Natural killer cell treated with Interleukin-12 subunit alpha and Interleukin-12 subunit beta and Interleukin-15 and Interleukin-18, amount 100 ng/mL, for 72 hours (primary cell): ENCODE data around the gene CYB5R3. TPM values are rescaled to one million over a fixed set of nuclear protein-coding genes. Genes with fewer than 3 reads are reported as not detected.

Experiments used
- ATAC-seq, 2 donors: fragments of 150-1000 bp; cut with Tn5 transposase in 1 of 2; sonication (Bioruptor Pico), chemical (Tn5 transposase) in 1 of 2; 2 replicates each; pipeline ENCODE4 v1.10.0; 2021
- DNase-seq: peaks from one replicate; pipeline ENCODE4 v3.0.0; 2022; ENCODE audit warnings: low spot score
- H3K27ac Mint-ChIP-seq, 2 donors: 1 replicate in 1 of 2; 2 replicates in 1 of 2; pipeline ENCODE4 v1.8.0; 2022; ENCODE audit warnings: mixed read lengths in 2 of 2, mild to moderate bottlenecking in 1 of 2, moderate library complexity in 1 of 2
- H3K27me3 Mint-ChIP-seq, 2 donors: 1 replicate in 1 of 2; 2 replicates in 1 of 2; pipeline ENCODE4 v1.8.0; 2022; ENCODE audit warnings: mixed read lengths in 2 of 2
- H3K36me3 Mint-ChIP-seq: one replicate; pipeline ENCODE4 v1.8.0; 2022; ENCODE audit warnings: mixed read lengths
- H3K4me1 Mint-ChIP-seq, 2 donors: 1 replicate in 1 of 2; 2 replicates in 1 of 2; pipeline ENCODE4 v1.8.0; 2022; ENCODE audit warnings: low read depth in 2 of 2, mixed read lengths in 2 of 2, mild to moderate bottlenecking in 1 of 2
- H3K4me3 Mint-ChIP-seq: one replicate; pipeline ENCODE4 v1.8.0; 2022; ENCODE audit warnings: mixed read lengths
- H3K9me3 Mint-ChIP-seq: 2 replicates; pipeline ENCODE4 v1.8.0; 2022; ENCODE audit warnings: mixed read lengths
- total RNA-seq, 2 donors: library from RNA; stranded (reverse); gene quantifications; one replicate each; pipeline ENCODE4 v1.2.3, GENCODE V29; 2022

Gene CYB5R3
- total RNA-seq, 2 donors from 2014 or later: 79.6 to 96.7 TPM

DNA sequence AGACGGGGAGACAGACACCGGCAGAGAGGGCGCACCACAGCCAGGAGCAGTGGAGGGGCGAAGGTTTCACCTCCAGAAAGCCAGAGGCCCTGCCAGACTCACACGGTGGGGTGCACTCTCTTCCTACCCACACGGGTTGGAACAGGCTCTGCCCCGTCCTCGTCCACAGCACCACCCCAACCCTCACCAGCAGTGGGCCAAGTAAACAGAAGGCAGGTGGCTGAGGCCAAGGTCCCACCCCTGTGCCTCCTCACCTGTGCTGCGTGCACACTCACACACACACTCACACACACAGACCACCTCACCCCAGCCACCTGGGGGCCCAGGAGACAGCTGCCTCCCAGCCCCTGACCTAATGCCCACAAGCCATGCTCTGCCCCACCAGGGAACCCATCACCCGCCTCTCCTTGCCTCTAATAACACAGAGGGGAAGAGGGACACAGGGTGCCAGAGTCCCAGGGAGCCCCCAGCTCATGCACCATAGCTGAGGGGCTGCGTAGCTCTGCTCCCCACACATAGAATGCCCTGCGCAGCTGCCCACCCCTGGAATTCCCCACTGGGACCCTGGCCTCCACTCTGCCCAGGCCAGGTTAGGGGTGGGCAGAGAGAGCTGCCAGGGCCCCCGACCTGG is 3.1 kb downstream of the CYB5R3 start:
- DNase-seq: no peak
- ATAC-seq: no peak
- no peaks in the 10 kb centered on the region for H3K27me3 Mint-ChIP-seq
- H3K36me3 Mint-ChIP-seq: no peaks in the 10 kb centered on the region
- peaks cover 19 to 28% of the 10 kb centered on the region in 2 donors for H3K4me1 Mint-ChIP-seq
- H3K27ac Mint-ChIP-seq: peak overlapping the region in 1 of 2 donors; percentile 59
- no peak overlapping the region for H3K4me3 Mint-ChIP-seq
- H3K9me3 Mint-ChIP-seq: no peaks in the 10 kb centered on the region

DNA sequence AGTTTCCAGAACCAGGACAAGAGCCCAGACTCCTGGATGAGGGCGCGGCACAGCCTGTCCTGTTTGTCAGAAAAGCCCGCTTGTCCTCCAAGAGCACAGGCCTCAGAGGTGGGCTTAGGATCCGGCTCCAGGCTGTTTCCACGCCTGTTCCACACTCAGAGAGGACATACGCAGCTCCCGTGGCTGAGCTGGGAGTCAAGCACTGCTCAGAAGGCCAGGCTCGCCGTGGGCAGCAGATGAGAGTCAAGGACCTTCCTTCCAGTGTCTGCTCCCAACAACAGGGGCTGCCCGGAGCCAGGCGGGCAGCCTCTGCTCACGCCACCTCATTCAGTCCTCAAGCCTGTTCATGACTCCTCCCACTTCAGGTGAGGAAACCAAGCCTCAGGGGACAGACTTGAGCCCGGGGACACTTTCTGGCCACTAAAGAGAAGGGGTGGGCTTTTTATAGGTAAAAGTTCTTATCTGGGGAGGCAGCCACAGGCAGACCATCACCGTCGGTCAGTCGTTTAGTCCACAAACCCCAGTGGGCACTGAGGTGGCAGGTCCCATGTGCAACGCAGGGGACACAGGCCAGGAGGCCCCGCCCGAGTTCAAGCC is 3.8 kb downstream of the CYB5R3 start:
- peaks cover 19 to 25% of the 10 kb centered on the region in 2 donors for H3K4me1 Mint-ChIP-seq
- no peaks in the 10 kb centered on the region for H3K27me3 Mint-ChIP-seq
- H3K9me3 Mint-ChIP-seq: no peaks in the 10 kb centered on the region
- DNase-seq (no peak), ATAC-seq (no peak)
- H3K27ac Mint-ChIP-seq: peak overlapping the region in 1 of 2 donors; percentile 59
- H3K36me3 Mint-ChIP-seq: no peaks in the 10 kb centered on the region
- no peak overlapping the region for H3K4me3 Mint-ChIP-seq

DNA sequence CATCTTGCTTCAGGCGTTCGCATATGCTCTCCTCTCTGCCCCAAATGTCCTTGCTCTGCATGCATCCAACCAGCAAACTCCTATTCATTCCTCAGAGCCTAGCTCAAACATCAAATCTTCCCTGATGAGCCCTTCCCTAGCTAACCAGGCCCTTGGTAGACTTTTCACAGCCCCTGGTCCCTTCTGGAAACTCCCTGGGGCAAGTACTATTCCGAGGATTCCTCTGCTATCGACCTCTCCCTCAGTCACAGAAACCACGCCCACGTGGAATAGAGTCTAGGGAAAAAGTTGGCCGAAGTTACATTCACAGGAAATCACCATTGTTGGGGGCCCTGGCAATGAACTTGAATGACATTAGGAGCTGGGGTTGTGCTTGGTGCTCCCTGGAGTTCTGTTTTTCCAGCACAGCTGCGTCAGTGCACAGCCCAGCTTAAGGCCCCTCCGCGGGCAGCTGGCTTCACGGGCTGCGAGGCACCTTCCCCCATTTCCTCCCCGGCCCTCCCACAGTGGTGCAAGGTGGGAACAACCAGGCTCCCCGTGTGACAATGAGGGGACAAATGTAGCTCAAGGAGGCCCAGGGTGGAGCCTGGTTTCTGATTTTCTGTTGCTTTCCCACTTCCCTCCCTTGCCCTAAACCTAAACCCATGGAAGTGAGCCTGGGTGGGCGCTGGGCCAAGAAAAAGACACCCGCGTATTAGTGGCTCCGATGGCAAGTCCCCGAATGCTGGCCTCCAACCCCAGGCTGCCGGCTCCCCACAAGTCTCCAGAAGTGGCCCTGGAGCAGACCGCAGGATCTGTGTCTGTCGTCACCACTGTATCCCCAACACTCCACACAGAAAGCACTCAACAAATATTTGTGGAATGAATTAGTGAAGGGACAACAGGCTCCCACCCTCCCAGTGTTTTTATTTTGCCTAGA is 4.5 kb downstream of the CYB5R3 start:
- peak overlapping the region in 1 of 2 donors; percentile 59 for H3K27ac Mint-ChIP-seq
- no peak overlapping the region for H3K4me3 Mint-ChIP-seq

DNA sequence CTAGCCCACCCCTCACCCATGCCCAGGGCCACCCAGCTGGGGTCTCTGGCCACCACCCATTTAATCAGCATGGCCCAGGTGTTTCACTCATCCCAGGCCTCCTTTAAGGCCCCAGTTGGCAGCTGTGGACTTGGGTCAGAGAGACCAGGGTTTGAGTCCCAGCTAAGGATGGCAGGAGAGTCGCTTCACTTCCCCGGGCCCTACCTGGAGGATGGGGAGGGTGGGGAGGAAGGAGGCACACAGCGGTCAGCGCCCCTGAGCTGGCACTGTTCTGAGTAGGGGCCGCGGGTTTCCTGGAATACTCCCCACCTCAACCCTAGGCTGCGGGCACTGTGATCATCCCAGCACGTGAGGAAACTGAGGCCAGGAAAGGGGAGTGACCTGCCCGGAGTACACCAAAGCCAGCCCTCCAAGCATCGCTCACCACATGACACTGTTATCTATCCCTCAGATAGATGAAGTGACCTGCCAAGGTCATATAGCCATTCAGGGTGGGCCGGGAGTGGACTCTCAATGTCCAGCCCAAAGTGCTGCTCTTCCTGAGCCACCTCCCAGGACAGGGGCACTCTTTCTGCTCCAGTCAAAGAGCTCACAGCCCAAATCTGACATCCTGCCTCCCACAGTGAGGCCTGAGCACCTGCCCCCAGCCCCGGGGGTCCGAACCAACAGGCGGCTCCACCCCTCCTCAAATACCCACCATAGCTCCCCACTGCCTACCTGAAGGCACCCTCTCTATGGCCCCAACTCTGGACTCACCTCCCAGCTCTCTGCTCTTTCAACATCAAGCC is 5.4 kb downstream of the CYB5R3 start:
- no peak for DNase-seq
- H3K36me3 Mint-ChIP-seq: no peaks in the 10 kb centered on the region
- no peaks in the 10 kb centered on the region for H3K9me3 Mint-ChIP-seq
- no peak overlapping the region for H3K4me3 Mint-ChIP-seq
- ATAC-seq: no peak
- peaks cover 18 to 25% of the 10 kb centered on the region in 2 donors for H3K4me1 Mint-ChIP-seq
- H3K27ac Mint-ChIP-seq: peak overlapping the region in 1 of 2 donors; percentile 59
- no peaks in the 10 kb centered on the region for H3K27me3 Mint-ChIP-seq

More for the DNA sequence above, 4.5 kb downstream of the CYB5R3 start:
- peaks cover 19 to 25% of the 10 kb centered on the region in 2 donors for H3K4me1 Mint-ChIP-seq
- no peaks in the 10 kb centered on the region for H3K9me3 Mint-ChIP-seq
- H3K36me3 Mint-ChIP-seq: no peaks in the 10 kb centered on the region
- H3K27me3 Mint-ChIP-seq: no peaks in the 10 kb centered on the region
- DNase-seq (no peak), ATAC-seq (no peak)

DNA sequence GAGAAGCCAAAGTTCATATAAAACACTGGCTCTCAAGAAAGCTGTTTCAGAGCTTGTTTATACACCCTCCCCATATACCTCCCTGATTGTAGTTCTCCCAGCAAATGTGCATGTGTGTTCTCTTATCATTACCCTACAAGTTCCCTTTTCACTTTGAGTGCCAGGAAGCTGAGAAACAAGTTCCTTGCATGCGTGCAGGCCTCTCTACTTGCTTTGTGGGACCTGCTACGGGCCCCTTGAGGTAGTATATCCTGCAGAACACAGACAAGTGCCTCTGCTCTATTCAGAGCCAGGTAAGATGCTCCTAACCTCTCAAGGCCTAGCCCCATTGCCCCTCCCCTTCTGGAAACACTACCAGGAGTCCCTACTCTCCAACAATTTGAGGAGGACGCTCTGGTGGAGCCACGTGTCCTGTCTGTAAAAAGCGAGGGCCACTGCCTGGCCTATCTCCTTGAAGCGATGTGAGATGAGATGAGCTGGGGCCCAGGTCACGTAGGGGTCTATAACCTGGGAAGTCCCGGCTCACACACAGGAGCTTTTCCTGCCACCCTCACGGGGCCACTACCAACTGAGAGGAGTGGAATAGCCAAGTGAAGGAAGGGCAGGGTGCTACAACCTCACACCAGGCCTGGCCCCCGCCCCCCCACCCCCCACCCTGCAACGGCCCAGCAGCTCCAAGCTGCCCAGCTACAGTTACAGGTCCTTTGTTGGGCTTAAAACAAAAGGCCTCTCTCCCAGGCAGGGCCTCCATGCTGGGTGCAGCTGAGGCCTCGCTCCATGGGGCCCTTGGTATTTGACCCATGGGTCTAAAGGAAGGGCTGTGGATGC is 6.2 kb downstream of the CYB5R3 start:
- Mint-ChIP-seq H3K9me3 (no peaks in the 10 kb centered on the region), H3K27me3 (no peaks in the 10 kb centered on the region), H3K27ac (no peak overlapping the region), H3K4me3 (no peak overlapping the region), H3K4me1 (peaks cover 14 to 20% of the 10 kb centered on the region in 2 donors), H3K36me3 (no peaks in the 10 kb centered on the region)
- no peak for ATAC-seq
- no peak for DNase-seq

DNA sequence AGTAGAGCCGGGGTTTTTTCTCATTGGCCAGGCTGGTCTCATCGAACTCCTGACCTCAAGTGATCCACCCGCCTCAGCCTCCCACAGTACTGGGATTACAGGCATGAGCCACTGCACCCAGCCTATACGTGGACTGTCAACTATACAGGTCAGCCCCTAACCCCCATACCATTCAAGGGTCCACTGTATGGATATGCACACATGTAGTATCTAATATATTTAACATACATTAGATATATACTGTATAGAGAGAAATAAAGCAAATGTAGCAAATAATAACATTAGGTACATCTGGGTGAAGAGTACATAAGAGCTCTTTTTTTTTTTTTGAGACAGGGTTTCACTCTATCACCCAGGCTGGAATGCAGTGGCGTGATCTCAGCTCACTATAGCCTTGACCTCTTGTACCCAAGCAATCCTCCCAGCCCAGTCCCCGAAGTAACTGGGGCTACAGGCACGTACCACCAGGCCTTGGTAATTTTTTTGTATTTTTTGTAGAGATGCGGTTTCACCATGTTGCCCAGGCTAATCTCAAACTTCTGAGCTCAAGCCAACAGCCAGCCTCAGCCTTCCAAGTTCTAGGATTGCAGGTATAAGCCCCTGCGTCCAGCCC is 7.3 kb downstream of the CYB5R3 start:
- ATAC-seq (no peak), DNase-seq (no peak)
- no peaks in the 10 kb centered on the region for H3K36me3 Mint-ChIP-seq
- no peak overlapping the region for H3K27ac Mint-ChIP-seq
- H3K4me3 Mint-ChIP-seq: no peak overlapping the region
- H3K9me3 Mint-ChIP-seq: no peaks in the 10 kb centered on the region
- H3K4me1 Mint-ChIP-seq: peaks cover 7 to 16% of the 10 kb centered on the region in 2 donors
- no peaks in the 10 kb centered on the region for H3K27me3 Mint-ChIP-seq

DNA sequence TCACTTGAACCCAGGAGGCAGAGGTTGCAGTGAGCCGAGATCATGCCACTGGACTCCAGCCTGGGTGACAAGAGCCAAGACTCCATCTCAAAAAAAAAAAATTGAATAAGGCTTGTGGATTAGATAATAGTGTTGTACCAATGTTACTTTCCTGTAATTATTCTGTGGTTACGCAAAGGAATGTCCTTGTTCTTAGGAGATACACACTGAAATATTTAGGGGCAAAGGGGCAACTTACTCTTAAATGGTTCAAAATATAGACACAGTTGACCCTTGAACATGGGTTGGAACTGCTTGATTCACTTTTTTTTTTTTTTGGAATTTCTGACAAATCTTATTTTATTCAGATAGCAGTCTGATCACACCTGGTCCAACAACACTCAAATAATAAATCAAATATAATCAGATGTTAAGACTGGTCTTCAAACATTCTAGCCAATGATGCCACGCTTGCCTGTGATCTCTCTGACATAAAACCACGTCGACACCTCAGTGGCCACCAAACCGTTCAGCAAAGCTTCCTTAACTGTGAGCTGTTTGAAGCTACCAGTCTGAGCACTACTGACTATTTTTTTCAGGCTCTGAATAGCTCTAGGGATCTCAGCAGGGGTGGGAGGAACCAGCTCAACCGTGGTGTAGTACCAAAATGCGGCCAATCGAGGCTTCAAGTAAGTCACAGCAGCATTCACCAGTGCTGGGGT is 9.5 kb downstream of the CYB5R3 start:
- no peak for ATAC-seq
- no peaks in the 10 kb centered on the region for H3K27me3 Mint-ChIP-seq
- peaks cover 6 to 7% of the 10 kb centered on the region in 2 donors for H3K4me1 Mint-ChIP-seq
- no peak for DNase-seq
- H3K27ac Mint-ChIP-seq: no peak overlapping the region
- no peaks in the 10 kb centered on the region for H3K9me3 Mint-ChIP-seq
- no peak overlapping the region for H3K4me3 Mint-ChIP-seq
- H3K36me3 Mint-ChIP-seq: no peaks in the 10 kb centered on the region

DNA sequence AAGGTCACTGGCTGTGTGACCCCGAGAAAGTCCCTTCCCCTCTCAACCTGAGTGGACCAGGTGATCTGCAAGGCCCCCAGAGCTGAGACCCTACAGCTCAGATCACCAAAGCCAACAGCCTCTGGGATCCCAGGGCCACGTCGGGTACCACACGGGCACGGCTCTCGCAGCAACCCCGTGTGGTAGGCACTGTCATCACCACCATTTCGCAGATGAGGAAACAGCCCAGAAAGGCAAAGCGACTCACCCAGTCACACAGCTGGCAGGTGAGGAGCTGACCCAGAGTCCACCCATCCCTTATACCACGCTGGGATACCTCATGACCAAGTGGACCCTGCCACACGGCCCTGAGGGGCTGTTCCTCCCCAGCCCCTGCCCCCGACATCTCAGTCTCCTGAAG is 11.6 kb downstream of the CYB5R3 start:
- no peak for ATAC-seq
- no peaks in the 10 kb centered on the region for H3K27me3 Mint-ChIP-seq

DNA sequence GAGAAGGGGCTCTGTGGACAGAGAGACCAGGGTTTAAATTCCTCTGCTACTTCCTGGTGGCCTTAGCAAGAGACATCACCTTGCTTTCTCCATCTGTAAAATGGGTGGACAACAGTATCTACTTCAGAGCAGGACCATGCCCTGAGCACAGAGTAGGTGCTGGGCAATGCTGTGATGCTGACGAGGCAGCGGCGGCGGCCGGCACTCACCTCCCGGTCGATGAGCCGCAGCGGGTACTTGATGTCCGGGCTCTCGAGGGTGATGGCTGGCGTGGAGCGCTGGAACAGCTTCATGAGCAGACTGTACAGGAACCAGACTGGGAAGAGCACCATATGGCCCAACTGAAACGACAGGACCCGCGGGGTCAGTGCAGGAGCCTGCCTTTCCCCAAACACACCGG is 12.7 kb downstream of the CYB5R3 start:
- Mint-ChIP-seq H3K27ac (no peak overlapping the region), H3K4me3 (no peak overlapping the region), H3K27me3 (no peaks in the 10 kb centered on the region), H3K36me3 (no peaks in the 10 kb centered on the region), H3K9me3 (no peaks in the 10 kb centered on the region), H3K4me1 (peaks cover 0 to 2% of the 10 kb centered on the region in 2 donors)
- DNase-seq (no peak), ATAC-seq (no peak)

More for the DNA sequence above, 11.6 kb downstream of the CYB5R3 start:
- Mint-ChIP-seq H3K36me3 (no peaks in the 10 kb centered on the region), H3K27ac (no peak overlapping the region), H3K4me3 (no peak overlapping the region), H3K4me1 (peaks cover 0 to 2% of the 10 kb centered on the region in 2 donors), H3K9me3 (no peaks in the 10 kb centered on the region)
- no peak for DNase-seq

DNA sequence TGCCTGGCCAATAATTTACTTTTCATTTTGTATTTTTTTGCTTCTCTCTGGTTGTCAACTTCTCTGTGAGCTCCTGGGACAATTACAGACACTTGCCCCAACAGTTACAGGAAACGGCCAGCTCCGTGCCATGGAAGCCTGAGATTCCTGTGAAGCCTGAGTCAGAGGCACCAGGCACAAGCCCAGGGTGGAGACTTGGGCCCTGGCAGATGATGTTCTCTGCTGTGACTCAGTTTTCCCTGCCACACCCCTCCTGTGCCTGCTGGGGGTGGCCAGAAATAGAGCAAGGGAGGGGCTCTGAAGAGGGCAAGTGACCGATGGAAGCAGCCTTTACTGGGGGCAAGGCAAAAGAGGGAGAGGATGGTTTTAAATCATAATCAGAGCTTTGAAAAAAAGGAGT is 13.7 kb downstream of the CYB5R3 start:
- Mint-ChIP-seq H3K27ac (no peak overlapping the region), H3K4me3 (no peak overlapping the region), H3K4me1 (peaks cover 0 to 2% of the 10 kb centered on the region in 2 donors), H3K36me3 (no peaks in the 10 kb centered on the region), H3K27me3 (no peaks in the 10 kb centered on the region), H3K9me3 (no peaks in the 10 kb centered on the region)
- ATAC-seq (no peak), DNase-seq (no peak)

DNA sequence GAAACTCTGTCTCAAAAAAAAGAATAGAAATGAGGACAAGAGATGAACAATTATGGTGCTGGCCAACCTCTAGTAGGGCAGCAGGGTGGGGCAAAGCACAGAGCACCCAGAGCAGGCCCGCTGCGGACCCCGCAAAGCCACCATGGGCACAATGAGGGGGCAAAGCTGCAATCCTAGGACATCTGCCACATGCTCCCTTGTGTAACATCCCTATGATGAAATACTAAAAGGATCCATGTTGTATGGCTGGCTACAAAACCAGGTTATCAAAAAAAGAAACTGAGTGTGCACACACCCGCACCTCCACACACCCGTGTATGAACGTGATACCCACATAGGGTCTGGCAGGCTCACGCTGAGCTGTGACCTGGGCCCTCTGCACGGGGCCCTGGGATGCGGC is 16.2 kb downstream of the CYB5R3 start:
- Mint-ChIP-seq H3K9me3 (no peaks in the 10 kb centered on the region), H3K4me3 (no peak overlapping the region), H3K27ac (no peak overlapping the region), H3K36me3 (no peaks in the 10 kb centered on the region), H3K4me1 (peaks cover 0 to 2% of the 10 kb centered on the region in 2 donors), H3K27me3 (no peaks in the 10 kb centered on the region)
- ATAC-seq: no peak
- no peak for DNase-seq

DNA sequence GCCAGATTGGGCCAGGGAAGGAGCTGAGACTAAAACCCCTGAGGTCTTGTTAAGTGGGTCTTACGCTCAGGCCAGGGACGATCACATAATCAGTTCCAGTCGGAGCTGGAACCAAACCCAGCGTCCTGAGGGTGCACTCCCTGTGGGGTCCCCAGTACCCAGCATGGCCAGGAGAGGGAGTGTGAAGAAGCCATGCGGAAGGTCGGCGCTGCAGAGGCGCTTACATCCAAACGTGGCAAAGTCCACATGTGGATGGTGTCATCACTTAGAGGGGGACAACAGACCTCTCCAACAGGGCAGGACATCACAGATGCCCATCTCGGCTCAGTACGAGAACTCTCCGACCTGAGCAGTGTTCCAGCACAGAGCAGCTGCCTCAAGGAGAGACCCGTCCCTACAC is 17.1 kb downstream of the CYB5R3 start:
- peaks cover 0 to 2% of the 10 kb centered on the region in 2 donors for H3K4me1 Mint-ChIP-seq
- H3K36me3 Mint-ChIP-seq: no peaks in the 10 kb centered on the region
- DNase-seq (no peak), ATAC-seq (no peak)
- H3K27me3 Mint-ChIP-seq: no peaks in the 10 kb centered on the region
- H3K9me3 Mint-ChIP-seq: no peaks in the 10 kb centered on the region
- no peak overlapping the region for H3K4me3 Mint-ChIP-seq
- no peak overlapping the region for H3K27ac Mint-ChIP-seq
